ENCODE measurements around the gene LRP1B.
"Not testable (repeated sequence)": the region's sequence is repeated elsewhere in the genome, so short reads cannot be mapped to it uniquely, and the experiment has no call there.

Gene LRP1B

GRCh38 chr2:140457483-140457882 is 1673.3 kb downstream of the LRP1B start:
- DNase-seq = no peak

- no peak for DNase-seq
These were observed 1675.5 kb downstream of the LRP1B start for GRCh38 chr2:140455315-140455714.

- DNase-seq = no peak
These were observed 1676.1 kb downstream of the LRP1B start for GRCh38 chr2:140454717-140455116.

- no peak for DNase-seq
These were observed 1679.5 kb downstream of the LRP1B start for GRCh38 chr2:140451324-140451723.

GRCh38 chr2:140442319-140442718 is 1688.5 kb downstream of the LRP1B start:
- no peak for DNase-seq

GRCh38 chr2:140440815-140441214 is 1690.0 kb downstream of the LRP1B start:
- no peak for DNase-seq

- DNase-seq = no peak
These were observed 1693.9 kb downstream of the LRP1B start for GRCh38 chr2:140436936-140437335.

- not testable (repeated sequence) for DNase-seq
These were observed 1703.8 kb downstream of the LRP1B start for GRCh38 chr2:140427033-140427432.

- DNase-seq = no peak
These were observed 1706.3 kb downstream of the LRP1B start for GRCh38 chr2:140424471-140424870.

GRCh38 chr2:140422759-140423158 is 1708.1 kb downstream of the LRP1B start:
- no peak for DNase-seq

- no peak for DNase-seq
These were observed 1713.3 kb downstream of the LRP1B start for GRCh38 chr2:140417504-140417903.

GRCh38 chr2:140416577-140416976 is 1714.2 kb downstream of the LRP1B start:
- no peak for DNase-seq

GRCh38 chr2:140415035-140415434 is 1715.8 kb downstream of the LRP1B start:
- DNase-seq = not testable (repeated sequence)

GRCh38 chr2:140410695-140411094 is 1720.1 kb downstream of the LRP1B start:
- no peak for DNase-seq

GRCh38 chr2:140401056-140401455 is 1729.8 kb downstream of the LRP1B start:
- no peak for DNase-seq

GRCh38 chr2:140392824-140393223 is 1738.0 kb downstream of the LRP1B start:
- DNase-seq = no peak

GRCh38 chr2:140384946-140385345 is 1745.9 kb downstream of the LRP1B start:
- DNase-seq = no peak

GRCh38 chr2:140383781-140384180 is 1747.0 kb downstream of the LRP1B start:
- DNase-seq = no peak

- DNase-seq = no peak
These were observed 1754.1 kb downstream of the LRP1B start for GRCh38 chr2:140376686-140377085.

GRCh38 chr2:140363131-140363530 is 1767.7 kb downstream of the LRP1B start:
- no peak for DNase-seq

GRCh38 chr2:140362361-140362760 is 1768.5 kb downstream of the LRP1B start:
- DNase-seq = no peak

GRCh38 chr2:140359056-140359771 is 1771.6 kb downstream of the LRP1B start:
- DNase-seq = no peak

GRCh38 chr2:140356697-140357096 is 1774.1 kb downstream of the LRP1B start:
- no peak for DNase-seq

GRCh38 chr2:140355511-140356090 is 1775.2 kb downstream of the LRP1B start:
- DNase-seq = no peak

GRCh38 chr2:140354544-140354943 is 1776.3 kb downstream of the LRP1B start:
- DNase-seq = no peak

Data from activated CD4-positive, CD25-positive, alpha-beta regulatory T cell treated with anti-CD3 and anti-CD28 coated beads, Interleukin-2, amount 50 U/mL, for 72 hours (primary cell).